GM19455 (cell line): ENCODE measurements around the gene MICAL2.

Experiments used
- ATAC-seq: cut with Tn5 transposase; IDR thresholded peaks from one replicate; pipeline ENCODE4 v1.9.1; 2021; ENCODE audit not compliant: unreplicated experiment

Gene MICAL2

GRCh38 chr11:12279672-12280108, 169.3 kb downstream of the MICAL2 start:
- ATAC-seq: no peak

DNA sequence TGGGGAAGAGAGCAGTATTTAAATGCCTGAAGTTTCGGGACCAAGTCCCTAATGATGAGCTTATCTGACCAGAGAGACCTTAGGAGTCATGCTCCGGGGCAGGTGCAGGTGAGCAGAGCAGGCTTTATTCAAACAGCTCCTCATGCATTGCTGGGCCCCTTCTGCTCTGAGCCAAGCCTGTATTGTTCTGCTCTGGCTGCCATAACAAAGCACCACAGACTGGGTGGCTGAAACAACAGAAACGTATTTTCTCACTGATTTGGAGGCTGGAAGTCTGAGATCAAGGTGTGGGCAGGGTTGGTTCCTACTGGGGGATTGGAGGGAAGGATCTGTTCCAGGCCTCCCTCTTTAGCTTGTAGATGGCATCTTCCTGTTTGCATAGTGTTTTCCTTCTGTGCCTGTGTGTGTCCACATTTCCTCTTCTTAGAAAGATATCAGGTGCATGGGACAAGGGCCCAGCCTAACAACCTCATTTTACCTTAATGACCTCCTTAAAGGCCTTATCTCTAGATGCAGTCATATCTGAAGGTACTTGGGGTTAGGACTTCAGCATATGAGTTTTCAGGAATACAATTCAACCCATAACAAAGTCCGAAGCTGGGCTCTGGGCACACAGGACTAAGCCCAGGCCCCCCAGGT, 169.9 kb downstream of the MICAL2 start:
- ATAC-seq: no peak

DNA sequence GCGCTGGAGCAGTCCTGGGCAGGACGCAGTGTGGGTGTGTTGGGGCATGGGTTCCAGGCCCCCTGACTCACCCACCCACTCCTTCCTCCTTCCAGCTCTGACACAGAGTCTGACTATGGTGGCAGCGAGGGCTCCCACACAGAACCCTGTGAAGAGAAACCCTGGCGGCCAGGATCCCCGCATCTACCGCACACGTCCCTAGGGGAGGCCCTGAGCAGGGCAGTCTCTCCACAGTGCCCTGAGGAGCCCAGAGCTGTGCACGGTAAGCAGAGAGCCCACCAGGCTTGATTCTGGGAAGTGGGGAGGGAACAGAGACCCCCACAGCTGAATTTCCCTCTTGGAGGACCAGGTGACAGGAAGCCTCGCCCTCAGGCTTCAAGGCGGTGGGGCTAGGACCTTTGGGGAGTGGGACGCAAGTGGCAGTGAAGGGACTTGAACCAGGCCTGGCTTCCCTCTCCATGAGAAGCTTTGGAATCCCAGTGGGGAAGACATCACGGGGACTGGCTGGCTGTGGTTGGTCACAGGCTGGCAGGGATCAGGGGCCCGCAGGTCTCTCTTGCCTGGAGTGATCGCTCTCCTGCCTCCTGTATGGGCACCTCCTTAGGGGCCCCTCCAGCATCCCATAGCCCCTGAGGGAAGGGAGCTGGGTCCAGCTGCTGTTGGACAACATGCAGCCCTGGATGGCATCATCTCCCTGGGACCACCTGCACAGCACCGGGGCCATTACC, 170.6 kb downstream of the MICAL2 start:
- ATAC-seq: no peak

DNA sequence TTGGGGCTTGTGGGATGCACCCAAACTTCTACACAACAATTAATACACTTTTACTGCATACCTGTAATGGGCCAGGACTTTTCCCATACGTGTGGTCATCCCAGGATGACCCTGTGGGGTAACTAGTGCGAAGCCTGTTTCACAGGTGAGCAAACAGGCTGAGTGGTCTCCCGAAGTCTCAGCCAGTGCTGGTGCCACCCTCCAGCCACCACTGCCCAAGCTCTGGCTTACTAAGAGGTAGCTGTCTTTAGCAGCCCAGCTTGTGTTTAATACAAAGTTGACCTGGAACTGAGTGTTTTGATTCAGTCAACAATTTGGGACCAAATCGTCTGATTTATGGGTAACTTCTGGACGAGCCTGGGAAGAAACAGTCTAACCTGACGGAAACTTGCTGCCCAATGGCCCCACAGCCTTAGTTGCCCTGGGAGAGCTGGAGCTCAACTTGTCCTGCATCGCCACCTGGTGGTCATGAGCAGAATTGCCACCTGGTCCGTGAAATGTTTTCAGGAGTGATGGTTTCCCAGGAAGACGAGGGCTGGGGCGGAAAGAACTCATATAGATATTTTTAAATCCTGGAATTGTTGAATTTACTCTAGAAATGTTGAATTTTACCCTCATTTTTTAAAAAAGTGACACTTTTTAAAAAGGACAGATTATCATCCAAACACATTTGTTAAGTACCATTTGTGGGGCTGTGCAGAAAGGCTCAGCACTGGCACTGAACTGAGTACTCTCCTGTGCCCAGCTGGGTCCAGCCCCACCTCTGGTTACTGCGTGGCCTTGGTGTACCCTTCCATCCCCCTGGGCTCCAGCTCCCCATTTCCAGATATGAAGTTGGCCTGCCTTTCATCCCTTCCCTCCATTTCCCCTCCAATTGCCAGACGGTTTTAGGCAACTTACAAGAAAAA, 171.4 kb downstream of the MICAL2 start:
- ATAC-seq: no peak

DNA sequence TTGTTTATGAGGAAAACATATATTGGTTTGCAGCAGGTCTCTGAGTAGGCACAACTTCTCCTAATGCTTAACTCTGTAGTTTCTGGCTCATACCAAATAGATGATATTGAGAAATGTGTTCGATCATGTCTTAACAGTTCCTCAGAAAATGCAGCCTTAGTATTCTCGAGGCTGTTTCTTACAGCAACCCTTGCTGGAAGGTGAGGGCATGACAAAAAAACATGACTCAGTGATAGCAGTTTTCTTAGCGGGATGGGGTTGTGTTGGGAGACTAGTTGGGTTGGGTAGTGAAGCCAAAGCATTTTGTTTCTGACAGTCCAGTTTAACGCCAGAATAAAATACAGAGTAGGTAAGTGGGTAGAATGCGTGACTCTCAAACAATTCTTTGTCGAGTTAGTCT, 172.3 kb downstream of the MICAL2 start:
- no peak for ATAC-seq

GRCh38 chr11:12284316-12285050, 174.1 kb downstream of the MICAL2 start:
- no peak for ATAC-seq

GRCh38 chr11:12285106-12285505, 174.7 kb downstream of the MICAL2 start:
- no peak for ATAC-seq

- no peak for ATAC-seq
Observed at GRCh38 chr11:12285811-12286222, 175.4 kb downstream of the MICAL2 start.

DNA sequence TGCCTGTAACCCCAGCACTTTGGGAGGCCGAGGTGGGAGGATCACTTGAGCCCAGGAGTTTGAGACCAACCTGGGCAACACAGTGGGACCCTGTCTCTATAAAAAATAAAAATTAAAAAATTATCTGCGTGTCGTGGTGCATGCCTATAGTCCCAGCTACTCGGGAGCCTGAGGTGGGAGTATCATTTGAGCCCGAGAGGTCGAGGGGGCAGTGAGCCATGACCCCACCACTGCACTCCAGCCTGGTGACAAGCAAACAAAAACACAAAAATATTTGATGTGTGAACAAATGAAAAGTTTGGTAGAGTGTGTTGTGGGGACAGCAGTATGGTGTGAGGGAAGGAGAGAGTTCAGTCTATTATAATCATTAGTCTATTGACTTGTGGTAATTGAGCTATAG, 176.2 kb downstream of the MICAL2 start:
- ATAC-seq: no peak

DNA sequence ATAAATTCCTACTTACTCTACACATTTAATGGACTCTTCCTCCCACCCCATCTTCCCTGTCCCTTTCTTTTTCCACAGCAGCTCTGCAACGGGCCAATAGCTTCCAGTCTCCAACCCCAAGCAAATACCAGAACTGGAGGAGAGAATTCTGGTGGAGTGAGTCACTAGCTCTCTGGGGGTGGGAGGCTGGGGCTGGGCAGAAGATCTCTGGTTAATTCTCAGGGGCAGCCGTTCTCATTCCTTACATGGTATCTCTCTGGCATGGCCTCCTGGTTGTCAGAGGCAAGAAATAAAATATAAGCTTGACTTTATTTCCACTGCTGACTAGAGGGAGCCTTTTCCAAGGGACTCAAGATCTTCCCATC, 176.6 kb downstream of the MICAL2 start:
- ATAC-seq: no peak

DNA sequence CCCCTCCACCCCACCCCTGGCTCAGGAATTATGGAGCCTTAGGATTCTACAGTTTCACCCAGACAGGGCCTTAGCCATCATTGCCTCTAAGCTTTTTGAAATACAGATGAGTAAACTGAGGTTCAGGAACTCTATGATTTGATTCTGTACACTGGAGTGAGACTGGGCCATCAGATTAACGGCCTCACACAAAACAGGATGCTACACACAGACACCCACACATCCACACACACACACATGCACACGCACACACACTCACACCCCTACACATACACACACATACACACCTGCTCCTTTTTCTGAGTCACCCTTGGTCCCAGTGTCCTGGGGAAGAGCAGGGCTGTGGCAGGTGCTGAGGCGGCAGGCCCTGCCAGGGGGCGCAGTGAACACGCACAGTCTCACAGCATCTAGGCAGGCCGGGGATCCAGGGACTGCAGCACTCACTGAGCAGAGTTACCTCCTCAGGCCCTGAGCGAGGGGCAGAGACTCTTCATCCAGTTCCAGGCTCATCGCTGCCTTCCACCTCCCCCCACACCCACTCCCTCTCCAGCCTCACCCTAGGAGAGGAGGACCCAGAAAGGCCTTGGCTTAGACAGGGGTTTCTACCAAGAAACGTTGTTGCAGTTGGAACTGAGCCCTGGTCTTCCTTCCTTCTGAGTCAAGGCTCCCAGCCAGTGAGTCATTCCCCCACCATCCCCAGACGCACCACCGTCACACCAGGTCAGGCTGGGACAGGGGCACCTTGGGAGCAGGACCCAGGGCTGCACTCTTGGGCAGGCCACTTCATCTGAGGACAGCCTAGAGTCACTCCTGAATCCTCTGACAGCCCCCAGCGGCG, 177.2 kb downstream of the MICAL2 start:
- ATAC-seq: no peak

GRCh38 chr11:12288212-12288930, 178.0 kb downstream of the MICAL2 start:
- no peak for ATAC-seq

- no peak for ATAC-seq
Observed at GRCh38 chr11:12288931-12289666, 178.7 kb downstream of the MICAL2 start.

GRCh38 chr11:12289667-12290476, 179.5 kb downstream of the MICAL2 start:
- ATAC-seq: no peak

GRCh38 chr11:12290477-12290922, 180.1 kb downstream of the MICAL2 start:
- no peak for ATAC-seq

DNA sequence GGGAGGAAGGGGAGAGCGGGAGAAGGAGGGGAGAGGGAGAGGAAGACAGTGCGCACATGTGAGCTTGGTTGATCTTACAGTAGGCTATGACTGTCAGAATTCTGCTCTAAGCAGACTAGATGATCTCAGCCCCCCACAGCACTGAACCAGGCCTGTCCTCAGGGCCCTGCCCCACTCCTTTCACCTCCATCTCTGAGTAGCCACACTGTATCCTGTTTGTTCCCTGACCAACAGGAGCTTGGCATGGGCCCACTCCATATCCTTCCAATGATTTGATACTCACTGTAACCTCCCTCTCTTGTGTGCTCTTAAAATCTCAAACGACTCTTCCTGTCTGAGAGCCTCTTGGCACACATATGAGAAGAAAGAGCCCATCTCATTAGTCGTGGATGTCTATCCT, 180.9 kb downstream of the MICAL2 start:
- no peak for ATAC-seq

DNA sequence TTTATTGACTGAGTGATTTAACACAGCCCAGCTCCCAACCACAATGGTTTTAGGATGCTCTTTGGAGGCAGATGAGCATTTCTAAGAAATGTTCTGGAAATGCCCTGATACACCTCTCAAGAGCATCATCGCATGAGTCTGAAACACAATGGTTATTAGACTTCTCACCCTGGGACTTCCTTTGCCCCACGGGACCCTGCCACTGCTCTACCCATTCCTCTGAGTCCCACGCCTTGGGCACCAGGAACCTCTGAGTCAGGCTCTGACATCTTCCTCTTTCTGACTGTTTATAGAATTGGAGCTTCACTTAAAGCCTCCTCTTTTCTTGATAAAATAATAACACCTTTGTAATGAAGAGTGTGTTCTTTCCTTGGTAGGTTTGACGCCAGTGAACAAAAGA, 181.4 kb downstream of the MICAL2 start:
- no peak for ATAC-seq

- ATAC-seq: no peak
Observed at GRCh38 chr11:12292766-12293165, 182.4 kb downstream of the MICAL2 start.
